Karpas-422 (cell line): ENCODE results near the gene ZPBP2. TPM values are rescaled to one million over a fixed set of nuclear protein-coding genes. Genes with fewer than 3 reads are reported as not detected.

Experiments
- DNase-seq: peaks from one replicate; pipeline ENCODE4 v3.0.0-alpha.2; 2015
- H2AFZ ChIP-seq: fragments of 200-600 bp; sonication (generic); 2 replicates; pipeline ENCODE4 v1.6.1; 2014; ENCODE audit warnings: antibody characterized with exemption, low read length, mixed read lengths
- H3K27ac ChIP-seq: fragments of 200-600 bp; sonication (generic); 2 replicates; pipeline ENCODE4 v1.5.1; 2014; ENCODE audit warnings: mild to moderate bottlenecking, low read length, moderate library complexity
- H3K27me3 ChIP-seq: fragments of 200-600 bp; sonication (generic); 2 replicates; pipeline ENCODE4 v1.6.1; 2014; ENCODE audit warnings: low read length, mixed read lengths
- H3K36me3 ChIP-seq: fragments of 200-600 bp; sonication (generic); 2 replicates; pipeline ENCODE4 v1.6.1; 2014; ENCODE audit warnings: low read length, mixed read lengths; ENCODE audit not compliant: insufficient read depth
- H3K4me1 ChIP-seq: fragments of 200-600 bp; sonication (generic); 2 replicates; pipeline ENCODE4 v1.6.1; 2014; ENCODE audit warnings: mild to moderate bottlenecking, low read length, mixed read lengths
- H3K4me2 ChIP-seq: fragments of 200-600 bp; sonication (generic); 2 replicates; pipeline ENCODE4 v1.6.1; 2014; ENCODE audit warnings: low read length, low read depth, mild to moderate bottlenecking; ENCODE audit not compliant: poor library complexity, severe bottlenecking
- H3K4me3 ChIP-seq: fragments of 200-600 bp; sonication (generic); 2 replicates; pipeline ENCODE4 v1.5.1; 2014; ENCODE audit warnings: mild to moderate bottlenecking, antibody characterized with exemption, low read length, mixed read lengths
- H3K79me2 ChIP-seq: fragments of 200-600 bp; sonication (generic); 2 replicates; pipeline ENCODE4 v1.6.1; 2014; ENCODE audit warnings: mild to moderate bottlenecking, low read length, mixed read lengths
- H3K9ac ChIP-seq: fragments of 200-600 bp; sonication (generic); 2 replicates; pipeline ENCODE4 v1.6.0; 2014; ENCODE audit warnings: low read length
- H3K9me2 ChIP-seq: fragments of 200-600 bp; sonication (generic), shearing (Covaris generic); replicated peaks from 2 replicates; pipeline ENCODE4 v1.6.0; 2014; ENCODE audit warnings: mild to moderate bottlenecking, low read length, moderate library complexity; ENCODE audit not compliant: insufficient read depth
- H3K9me3 ChIP-seq: fragments of 300-700, 200-600 bp; sonication (generic); 2 replicates; pipeline ENCODE4 v1.6.1; 2014; ENCODE audit warnings: low read length, mixed read lengths
- H4K20me1 ChIP-seq: fragments of 200-600 bp; sonication (generic); 2 replicates; pipeline ENCODE4 v1.6.1; 2014; ENCODE audit warnings: mild to moderate bottlenecking, antibody characterized with exemption, low read length, low read depth; ENCODE audit not compliant: insufficient read depth
- total RNA-seq: library from RNA; depleted of rRNA; stranded (reverse); fragments of >200 nt; shearing (Covaris generic); gene quantifications from 2 replicates; pipeline ENCODE4 v1.2.3, GENCODE V29; 2014; ENCODE audit warnings: low replicate concordance

ZPBP2 gene
- total RNA-seq, 1 experiment from 2014 or later: 10.4 TPM

- Histone ChIP-seq H3K4me1 (peaks cover 3% of the 10 kb centered on the region), H3K36me3 (peaks cover 8% of the 10 kb centered on the region; the same call in 1 of the 2 replicates), H3K9me3 (no peaks in the 10 kb centered on the region), H3K4me3 (no peak overlapping the region), H3K9ac (no peak overlapping the region), H4K20me1 (peaks cover 3% of the 10 kb centered on the region; the same call in 1 of the 2 replicates), H3K9me2 (no peaks in the 10 kb centered on the region), H2AFZ (no peak overlapping the region), H3K27ac (no peak overlapping the region), H3K4me2 (no peak overlapping the region), H3K79me2 (peaks cover 16% of the 10 kb centered on the region), H3K27me3 (no peaks in the 10 kb centered on the region)
- no peak for DNase-seq
Observed at GRCh38 chr17:39920218-39921210, 52.5 kb downstream of the ZPBP2 start.

DNA sequence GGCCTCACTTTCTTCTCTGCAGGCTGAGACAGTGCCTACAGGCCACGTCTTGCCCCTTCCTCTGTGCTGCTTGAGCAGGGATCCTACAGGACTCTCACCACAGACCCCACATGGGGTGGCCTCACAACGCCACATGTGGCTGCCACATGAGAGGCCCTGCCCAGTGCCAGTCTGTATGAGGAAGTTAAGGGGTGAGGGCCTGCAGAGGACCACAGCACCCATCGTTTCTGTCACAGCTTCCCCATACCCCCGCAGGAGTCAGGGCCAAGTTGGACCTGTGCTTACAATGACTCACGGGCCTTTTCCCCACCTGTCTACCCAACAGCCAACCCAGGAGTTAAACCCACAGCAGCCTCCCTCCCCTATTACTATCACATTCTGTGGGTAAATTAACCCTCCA, 53.3 kb downstream of the ZPBP2 start:
- H3K4me2 ChIP-seq: no peak overlapping the region
- H3K27me3 ChIP-seq: no peaks in the 10 kb centered on the region
- no peak overlapping the region for H3K27ac ChIP-seq
- H3K9me2 ChIP-seq: no peaks in the 10 kb centered on the region
- H2AFZ ChIP-seq: no peak overlapping the region
- DNase-seq: no peak
- H3K36me3 ChIP-seq: peaks cover 8% of the 10 kb centered on the region; the same call in 1 of the 2 replicates
- H3K4me3 ChIP-seq: no peak overlapping the region
- no peak overlapping the region for H3K9ac ChIP-seq
- H3K79me2 ChIP-seq: peaks cover 24% of the 10 kb centered on the region
- peaks cover 11% of the 10 kb centered on the region for H3K4me1 ChIP-seq
- peaks cover 6% of the 10 kb centered on the region; the same call in 1 of the 2 replicates for H4K20me1 ChIP-seq
- H3K9me3 ChIP-seq: no peaks in the 10 kb centered on the region

DNA sequence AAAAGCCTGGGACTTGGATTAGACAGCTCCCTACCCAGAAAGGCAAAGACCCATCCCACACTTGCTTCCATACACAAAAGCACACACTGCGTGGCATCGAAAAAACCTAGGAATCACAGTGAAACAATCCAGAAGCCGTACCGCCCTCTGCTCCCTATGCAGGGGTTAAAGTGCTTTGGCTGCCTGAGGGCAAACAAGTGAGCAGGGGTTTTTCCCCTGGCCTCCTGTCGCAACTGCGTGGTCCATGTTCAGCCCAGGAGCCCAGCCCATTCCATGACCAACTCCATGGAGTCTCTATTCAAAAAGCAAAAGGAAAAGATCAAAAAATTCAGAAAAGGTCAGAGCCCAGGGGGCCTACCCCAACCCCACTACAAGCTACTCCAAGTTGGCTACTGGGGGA, 54.0 kb downstream of the ZPBP2 start:
- no peak overlapping the region for H3K9ac ChIP-seq
- no peak overlapping the region for H3K4me3 ChIP-seq
- no peak overlapping the region for H3K4me2 ChIP-seq

DNA sequence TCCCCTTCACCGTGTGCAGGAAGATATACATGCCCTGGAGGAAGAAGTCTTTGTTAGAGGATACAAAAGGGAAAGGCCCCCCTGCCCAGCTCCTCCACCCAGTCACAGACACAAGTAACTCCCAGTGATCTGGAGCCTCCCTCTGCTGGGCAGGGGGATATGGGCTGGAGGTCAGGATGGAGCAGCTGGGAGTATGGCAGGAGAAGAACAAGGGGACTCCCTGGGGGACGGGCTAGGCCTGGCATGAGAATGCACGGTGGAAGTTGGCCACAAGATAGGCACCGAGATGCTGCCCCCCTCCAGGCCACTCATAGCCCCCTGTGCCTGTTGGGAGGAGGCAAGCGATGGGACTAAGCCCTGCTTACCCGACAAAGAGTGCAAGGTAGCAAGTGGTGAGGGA, 55.2 kb downstream of the ZPBP2 start:
- Histone ChIP-seq H3K4me1 (peaks cover 19% of the 10 kb centered on the region), H3K4me2 (no peak overlapping the region), H4K20me1 (peaks cover 6% of the 10 kb centered on the region; the same call in 1 of the 2 replicates), H3K27ac (no peak overlapping the region), H3K9me3 (no peaks in the 10 kb centered on the region), H3K36me3 (peaks cover 4% of the 10 kb centered on the region; the same call in 1 of the 2 replicates), H2AFZ (no peak overlapping the region), H3K9me2 (no peaks in the 10 kb centered on the region), H3K27me3 (no peaks in the 10 kb centered on the region), H3K79me2 (peaks cover 39% of the 10 kb centered on the region), H3K9ac (no peak overlapping the region), H3K4me3 (no peak overlapping the region)
- no peak for DNase-seq

More for the DNA sequence above, 54.0 kb downstream of the ZPBP2 start:
- Histone ChIP-seq H3K9me3 (no peaks in the 10 kb centered on the region), H3K27ac (no peak overlapping the region), H3K36me3 (peaks cover 4% of the 10 kb centered on the region; the same call in 1 of the 2 replicates), H3K4me1 (peaks cover 15% of the 10 kb centered on the region), H3K27me3 (no peaks in the 10 kb centered on the region), H4K20me1 (peaks cover 6% of the 10 kb centered on the region; the same call in 1 of the 2 replicates), H2AFZ (no peak overlapping the region), H3K79me2 (peaks cover 30% of the 10 kb centered on the region), H3K9me2 (no peaks in the 10 kb centered on the region)
- DNase-seq: no peak

DNA sequence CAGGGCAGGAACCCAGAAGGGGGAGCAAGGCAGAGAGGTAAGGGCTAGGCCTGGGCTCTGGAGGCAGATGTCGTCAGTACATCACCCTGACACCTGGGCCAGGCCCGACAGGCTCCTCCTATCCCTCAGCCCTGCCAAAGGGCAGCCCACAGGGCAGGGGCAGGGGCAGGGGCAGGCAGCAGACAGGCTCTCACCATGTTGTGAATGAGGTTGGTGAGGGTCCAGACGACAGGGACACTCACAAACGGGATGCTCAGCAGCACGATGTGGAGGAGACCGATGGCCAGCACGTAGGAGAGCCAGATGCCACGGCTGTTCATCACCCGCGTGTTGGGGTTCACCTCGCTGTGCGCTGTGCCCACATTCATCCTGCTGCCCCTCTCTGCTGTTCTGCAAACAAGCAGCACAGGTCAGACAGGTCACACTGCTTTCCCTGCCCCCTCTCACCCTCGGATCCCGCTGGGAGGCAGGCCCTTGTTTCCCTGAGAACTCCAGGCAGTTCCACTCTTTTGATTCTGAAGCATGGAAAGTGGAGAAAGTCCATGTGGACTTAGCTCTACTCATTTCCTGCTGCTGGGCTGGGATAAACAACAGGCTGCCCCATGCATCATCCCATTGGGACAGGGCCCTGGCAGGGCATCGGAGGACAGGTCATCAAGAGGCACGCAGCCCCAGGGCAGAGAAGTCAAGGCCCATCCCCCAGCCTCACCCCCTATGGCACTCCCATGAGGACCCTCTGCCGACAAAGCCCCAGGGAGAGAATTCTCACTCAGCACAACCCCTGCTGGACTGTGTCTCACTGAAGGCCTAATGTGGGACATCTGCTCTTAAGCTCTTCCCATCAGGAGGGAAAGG, 56.1 kb downstream of the ZPBP2 start:
- no peaks in the 10 kb centered on the region for H3K9me2 ChIP-seq
- no peaks in the 10 kb centered on the region for H3K9me3 ChIP-seq
- H2AFZ ChIP-seq: no peak overlapping the region
- no peak overlapping the region for H3K4me2 ChIP-seq
- H3K9ac ChIP-seq: no peak overlapping the region
- H3K79me2 ChIP-seq: peaks cover 39% of the 10 kb centered on the region
- peaks cover 6% of the 10 kb centered on the region; the same call in 1 of the 2 replicates for H4K20me1 ChIP-seq
- no peaks in the 10 kb centered on the region for H3K27me3 ChIP-seq
- H3K27ac ChIP-seq: no peak overlapping the region
- H3K4me1 ChIP-seq: peaks cover 27% of the 10 kb centered on the region
- H3K36me3 ChIP-seq: peaks cover 4% of the 10 kb centered on the region; the same call in 1 of the 2 replicates
- DNase-seq: no peak
- no peak overlapping the region for H3K4me3 ChIP-seq

DNA sequence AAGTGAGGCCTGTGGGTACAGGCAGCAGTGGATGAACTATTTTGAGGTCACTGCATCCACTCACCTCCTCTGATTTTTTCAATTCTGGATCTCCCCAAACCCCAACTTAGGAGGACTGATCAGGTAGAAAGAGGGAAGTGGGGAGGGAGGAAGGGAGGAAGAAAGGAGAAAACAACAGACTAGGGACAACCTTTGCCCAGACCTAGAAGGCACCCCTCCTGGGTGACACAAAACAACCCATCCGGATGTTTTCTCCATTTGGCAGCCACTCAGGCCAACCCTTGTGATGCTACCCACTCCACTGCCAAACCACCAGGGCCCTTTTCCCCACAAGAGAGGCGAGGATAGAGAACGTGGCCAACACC, 56.7 kb downstream of the ZPBP2 start:
- Histone ChIP-seq H3K4me2 (no peak overlapping the region), H3K9me3 (no peaks in the 10 kb centered on the region), H3K9ac (no peak overlapping the region), H4K20me1 (peaks cover 6% of the 10 kb centered on the region; the same call in 1 of the 2 replicates), H2AFZ (no peak overlapping the region), H3K4me3 (no peak overlapping the region), H3K27me3 (no peaks in the 10 kb centered on the region), H3K79me2 (peaks cover 39% of the 10 kb centered on the region), H3K36me3 (peaks cover 4% of the 10 kb centered on the region; the same call in 1 of the 2 replicates), H3K27ac (no peak overlapping the region), H3K4me1 (peaks cover 28% of the 10 kb centered on the region), H3K9me2 (no peaks in the 10 kb centered on the region)
- no peak for DNase-seq

GRCh38 chr17:39925282-39926134, 57.5 kb downstream of the ZPBP2 start:
- H3K4me3 ChIP-seq: peak overlapping the region; percentile 95
- peaks cover 6% of the 10 kb centered on the region; the same call in 1 of the 2 replicates for H4K20me1 ChIP-seq
- H3K4me2 ChIP-seq: peak overlapping the region; percentile 89
- peaks cover 4% of the 10 kb centered on the region; the same call in 1 of the 2 replicates for H3K36me3 ChIP-seq
- peak overlapping the region; percentile 50; the same call in 1 of the 2 replicates for H3K27ac ChIP-seq
- H3K9ac ChIP-seq: peak overlapping the region; percentile 89
- peaks cover 39% of the 10 kb centered on the region for H3K79me2 ChIP-seq
- H3K9me3 ChIP-seq: no peaks in the 10 kb centered on the region
- H3K27me3 ChIP-seq: no peaks in the 10 kb centered on the region
- DNase-seq: no peak
- no peaks in the 10 kb centered on the region for H3K9me2 ChIP-seq
- H2AFZ ChIP-seq: no peak overlapping the region
- peaks cover 28% of the 10 kb centered on the region for H3K4me1 ChIP-seq
